Measurements from ENCODE around the gene ETAA1.

ETAA1 gene

GRCh38 chr2:67438337-67438736, 41.2 kb downstream of the ETAA1 start:
- no peak overlapping the region for H3K4me3 ChIP-seq (ENCODE audit: low read depth, low read length)
- no peak overlapping the region for H3K27ac ChIP-seq (ENCODE audit: low read depth, low read length)
- H3K9me3 ChIP-seq (ENCODE audit: control insufficient read depth, insufficient read depth, low read depth, low read length), result no peaks in the 10 kb centered on the region
- no peaks in the 10 kb centered on the region for H3K36me3 ChIP-seq (ENCODE audit: control insufficient read depth, insufficient read depth, low read length)
- H3K27me3 ChIP-seq (ENCODE audit: control insufficient read depth, insufficient read depth, low read length), result no peaks in the 10 kb centered on the region
- H3K4me1 ChIP-seq (ENCODE audit: control insufficient read depth, insufficient read depth, low read length), result peaks cover 6% of the 10 kb centered on the region; the same call in 1 of the 2 replicates
- no peak overlapping the region for H3K9ac ChIP-seq (ENCODE audit: low read length)

GRCh38 chr2:67445652-67446268, 48.6 kb downstream of the ETAA1 start:
- Histone ChIP-seq H3K9me3 (ENCODE audit: control insufficient read depth, insufficient read depth, low read depth, low read length) (no peaks in the 10 kb centered on the region), H3K4me3 (ENCODE audit: low read depth, low read length) (no peak overlapping the region), H3K9ac (ENCODE audit: low read length) (no peak overlapping the region), H3K36me3 (ENCODE audit: control insufficient read depth, insufficient read depth, low read length) (no peaks in the 10 kb centered on the region), H3K27ac (ENCODE audit: low read depth, low read length) (no peak overlapping the region), H3K27me3 (ENCODE audit: control insufficient read depth, insufficient read depth, low read length) (no peaks in the 10 kb centered on the region), H3K4me1 (ENCODE audit: control insufficient read depth, insufficient read depth, low read length) (no peaks in the 10 kb centered on the region)

- Histone ChIP-seq H3K9me3 (ENCODE audit: control insufficient read depth, insufficient read depth, low read depth, low read length) (no peaks in the 10 kb centered on the region), H3K9ac (ENCODE audit: low read length) (no peak overlapping the region), H3K4me3 (ENCODE audit: low read depth, low read length) (no peak overlapping the region), H3K27me3 (ENCODE audit: control insufficient read depth, insufficient read depth, low read length) (no peaks in the 10 kb centered on the region), H3K4me1 (ENCODE audit: control insufficient read depth, insufficient read depth, low read length) (no peaks in the 10 kb centered on the region), H3K36me3 (ENCODE audit: control insufficient read depth, insufficient read depth, low read length) (no peaks in the 10 kb centered on the region), H3K27ac (ENCODE audit: low read depth, low read length) (no peak overlapping the region)
Measured at GRCh38 chr2:67446491-67446911, 49.4 kb downstream of the ETAA1 start.

- Histone ChIP-seq H3K4me3 (ENCODE audit: low read depth, low read length) (no peak overlapping the region), H3K27me3 (ENCODE audit: control insufficient read depth, insufficient read depth, low read length) (no peaks in the 10 kb centered on the region), H3K27ac (ENCODE audit: low read depth, low read length) (no peak overlapping the region), H3K36me3 (ENCODE audit: control insufficient read depth, insufficient read depth, low read length) (no peaks in the 10 kb centered on the region), H3K4me1 (ENCODE audit: control insufficient read depth, insufficient read depth, low read length) (no peaks in the 10 kb centered on the region), H3K9me3 (ENCODE audit: control insufficient read depth, insufficient read depth, low read depth, low read length) (no peaks in the 10 kb centered on the region), H3K9ac (ENCODE audit: low read length) (no peak overlapping the region)
Measured at GRCh38 chr2:67448648-67449047, 51.5 kb downstream of the ETAA1 start.

- Histone ChIP-seq H3K4me1 (ENCODE audit: control insufficient read depth, insufficient read depth, low read length) (peaks cover 3% of the 10 kb centered on the region; the same call in 1 of the 2 replicates), H3K27me3 (ENCODE audit: control insufficient read depth, insufficient read depth, low read length) (no peaks in the 10 kb centered on the region), H3K27ac (ENCODE audit: low read depth, low read length) (no peak overlapping the region), H3K36me3 (ENCODE audit: control insufficient read depth, insufficient read depth, low read length) (no peaks in the 10 kb centered on the region), H3K4me3 (ENCODE audit: low read depth, low read length) (no peak overlapping the region), H3K9me3 (ENCODE audit: control insufficient read depth, insufficient read depth, low read depth, low read length) (no peaks in the 10 kb centered on the region), H3K9ac (ENCODE audit: low read length) (no peak overlapping the region)
Measured at GRCh38 chr2:67451086-67451832, 54.1 kb downstream of the ETAA1 start.

- H3K4me1 ChIP-seq (ENCODE audit: control insufficient read depth, insufficient read depth, low read length), result peaks cover 3% of the 10 kb centered on the region; the same call in 1 of the 2 replicates
- no peak overlapping the region for H3K27ac ChIP-seq (ENCODE audit: low read depth, low read length)
- H3K27me3 ChIP-seq (ENCODE audit: control insufficient read depth, insufficient read depth, low read length), result no peaks in the 10 kb centered on the region
- no peaks in the 10 kb centered on the region for H3K36me3 ChIP-seq (ENCODE audit: control insufficient read depth, insufficient read depth, low read length)
- no peak overlapping the region for H3K9ac ChIP-seq (ENCODE audit: low read length)
- H3K9me3 ChIP-seq (ENCODE audit: control insufficient read depth, insufficient read depth, low read depth, low read length), result no peaks in the 10 kb centered on the region
- H3K4me3 ChIP-seq (ENCODE audit: low read depth, low read length), result no peak overlapping the region
Measured at GRCh38 chr2:67453310-67453709, 56.2 kb downstream of the ETAA1 start.

- no peaks in the 10 kb centered on the region for H3K36me3 ChIP-seq (ENCODE audit: control insufficient read depth, insufficient read depth, low read length)
- no peak overlapping the region for H3K9ac ChIP-seq (ENCODE audit: low read length)
- no peak overlapping the region for H3K27ac ChIP-seq (ENCODE audit: low read depth, low read length)
- H3K9me3 ChIP-seq (ENCODE audit: control insufficient read depth, insufficient read depth, low read depth, low read length), result no peaks in the 10 kb centered on the region
- H3K4me1 ChIP-seq (ENCODE audit: control insufficient read depth, insufficient read depth, low read length), result peaks cover 3% of the 10 kb centered on the region; the same call in 1 of the 2 replicates
- H3K27me3 ChIP-seq (ENCODE audit: control insufficient read depth, insufficient read depth, low read length), result no peaks in the 10 kb centered on the region
- H3K4me3 ChIP-seq (ENCODE audit: low read depth, low read length), result no peak overlapping the region
Measured at GRCh38 chr2:67455219-67456142, 58.3 kb downstream of the ETAA1 start.

- Histone ChIP-seq H3K9ac (ENCODE audit: low read length) (no peak overlapping the region), H3K27me3 (ENCODE audit: control insufficient read depth, insufficient read depth, low read length) (no peaks in the 10 kb centered on the region), H3K9me3 (ENCODE audit: control insufficient read depth, insufficient read depth, low read depth, low read length) (no peaks in the 10 kb centered on the region), H3K4me1 (ENCODE audit: control insufficient read depth, insufficient read depth, low read length) (peaks cover 3% of the 10 kb centered on the region; the same call in 1 of the 2 replicates), H3K36me3 (ENCODE audit: control insufficient read depth, insufficient read depth, low read length) (no peaks in the 10 kb centered on the region), H3K27ac (ENCODE audit: low read depth, low read length) (no peak overlapping the region), H3K4me3 (ENCODE audit: low read depth, low read length) (no peak overlapping the region)
Measured at GRCh38 chr2:67456428-67456827, 59.3 kb downstream of the ETAA1 start.

GRCh38 chr2:67457699-67458098, 60.6 kb downstream of the ETAA1 start:
- H3K4me1 ChIP-seq (ENCODE audit: control insufficient read depth, insufficient read depth, low read length), result peaks cover 3% of the 10 kb centered on the region; the same call in 1 of the 2 replicates
- no peaks in the 10 kb centered on the region for H3K9me3 ChIP-seq (ENCODE audit: control insufficient read depth, insufficient read depth, low read depth, low read length)
- no peak overlapping the region for H3K4me3 ChIP-seq (ENCODE audit: low read depth, low read length)
- H3K27ac ChIP-seq (ENCODE audit: low read depth, low read length), result no peak overlapping the region
- no peaks in the 10 kb centered on the region for H3K36me3 ChIP-seq (ENCODE audit: control insufficient read depth, insufficient read depth, low read length)
- no peaks in the 10 kb centered on the region for H3K27me3 ChIP-seq (ENCODE audit: control insufficient read depth, insufficient read depth, low read length)
- no peak overlapping the region for H3K9ac ChIP-seq (ENCODE audit: low read length)

- Histone ChIP-seq H3K27ac (ENCODE audit: low read depth, low read length) (no peak overlapping the region), H3K36me3 (ENCODE audit: control insufficient read depth, insufficient read depth, low read length) (no peaks in the 10 kb centered on the region), H3K9ac (ENCODE audit: low read length) (no peak overlapping the region), H3K9me3 (ENCODE audit: control insufficient read depth, insufficient read depth, low read depth, low read length) (no peaks in the 10 kb centered on the region), H3K4me1 (ENCODE audit: control insufficient read depth, insufficient read depth, low read length) (peaks cover 3% of the 10 kb centered on the region; the same call in 1 of the 2 replicates), H3K4me3 (ENCODE audit: low read depth, low read length) (no peak overlapping the region), H3K27me3 (ENCODE audit: control insufficient read depth, insufficient read depth, low read length) (no peaks in the 10 kb centered on the region)
Measured at GRCh38 chr2:67459761-67460160, 62.6 kb downstream of the ETAA1 start.
